IMR-90 (cell line): ENCODE data around the gene SPTB. TPM values are rescaled to one million over a fixed set of nuclear protein-coding genes. Genes with fewer than 3 reads are reported as not detected.

Experiments
- ATAC-seq: fragments of 200-7000 bp; cut with Tn5 transposase; 2 replicates; pipeline ENCODE4 v1.9.1; 2020; ENCODE audit warnings: low read depth, mild to moderate bottlenecking, moderate library complexity
- BruUV-seq: library from RNA; stranded (reverse); fragments of 400-500 nt; replicated peaks from 2 replicates; lab custom pipeline; 2021; lab: Mats Ljungman, UMichigan
- CTCF ChIA-PET: fragments of 300-600 bp; formaldehyde crosslinking; extraction: SDS; loops from one replicate; lab custom pipeline; 2021; ENCODE audit warnings: antibody characterized with exemption; lab: Yijun Ruan, JAX
- POLR2A ChIA-PET: fragments of 300-600 bp; sonication (Branson Sonifier 250); formaldehyde crosslinking; loops from one replicate; lab custom pipeline; 2022; ENCODE audit warnings: antibody characterized with exemption; ENCODE audit not compliant: unreplicated experiment; lab: Charles Lee
- DNase-seq: peaks from one replicate; pipeline ENCODE4 v3.0.0; 2013
- H2AFZ ChIP-seq: replicated peaks from 2 replicates; pipeline ENCODE3; 2013; ENCODE audit warnings: low read length, mild to moderate bottlenecking; ENCODE audit not compliant: poor library complexity
- H2AK5ac ChIP-seq: 2 replicates; pipeline ENCODE4 v1.6.1; 2013; ENCODE audit warnings: low read depth, low read length, inconsistent platforms
- H2AK9ac ChIP-seq: replicated peaks from 2 replicates; pipeline ENCODE3; 2013; ENCODE audit warnings: mild to moderate bottlenecking, low read depth, low read length, moderate library complexity; ENCODE audit not compliant: poor library complexity
- H2BK120ac ChIP-seq: 2 replicates; pipeline ENCODE4 v1.6.1; 2013; ENCODE audit warnings: low read depth, low read length, inconsistent platforms
- H2BK15ac ChIP-seq: 3 replicates; pipeline ENCODE4 v1.6.1; 2013; ENCODE audit warnings: low read depth, low read length, inconsistent platforms
- H2BK20ac ChIP-seq: 2 replicates; pipeline ENCODE4 v1.6.1; 2013; ENCODE audit warnings: low read depth, mild to moderate bottlenecking, inconsistent platforms, low read length, moderate library complexity
- H2BK5ac ChIP-seq: 2 replicates; pipeline ENCODE4 v1.6.1; 2013; ENCODE audit warnings: mild to moderate bottlenecking, low read depth, low read length, inconsistent platforms; ENCODE audit not compliant: poor library complexity, severe bottlenecking
- H3K14ac ChIP-seq: replicated peaks from 2 replicates; pipeline ENCODE4 v1.6.1; 2013; ENCODE audit warnings: low read depth, low read length, inconsistent platforms
- H3K18ac ChIP-seq: 2 replicates; pipeline ENCODE4 v1.6.1; 2013; ENCODE audit warnings: low read depth, low read length, control low read depth
- H3K23ac ChIP-seq: 2 replicates; pipeline ENCODE4 v1.6.1; 2013; ENCODE audit warnings: low read depth, low read length, inconsistent platforms
- H3K27ac ChIP-seq: 2 replicates; pipeline ENCODE4 v1.5.1; 2013; ENCODE audit warnings: mild to moderate bottlenecking, control low read depth, low read length; ENCODE audit not compliant: insufficient read depth
- H3K27me3 ChIP-seq: 2 replicates; pipeline ENCODE4 v1.6.1; 2013; ENCODE audit warnings: low read length; ENCODE audit not compliant: control insufficient read depth, insufficient read depth
- H3K36me3 ChIP-seq: 2 replicates; pipeline ENCODE4 v1.6.1; 2013; ENCODE audit warnings: low read length, mixed read lengths; ENCODE audit not compliant: control insufficient read depth, insufficient read depth
- H3K4ac ChIP-seq: 2 replicates; pipeline ENCODE4 v1.6.1; 2013; ENCODE audit warnings: low read depth, low read length, inconsistent platforms
- H3K4me1 ChIP-seq: 2 replicates; pipeline ENCODE4 v1.6.1; 2013; ENCODE audit warnings: low read length, mixed read lengths; ENCODE audit not compliant: control insufficient read depth, insufficient read depth
- H3K4me2 ChIP-seq: 2 replicates; pipeline ENCODE4 v1.6.1; 2013; ENCODE audit warnings: low read depth, mild to moderate bottlenecking, control low read depth, low read length, moderate library complexity
- H3K4me3 ChIP-seq: 2 replicates; pipeline ENCODE4 v1.5.1; 2013; ENCODE audit warnings: low read depth, mild to moderate bottlenecking, control low read depth, low read length, moderate library complexity; ENCODE audit not compliant: insufficient read depth
- H3K56ac ChIP-seq: 2 replicates; pipeline ENCODE4 v1.6.1; 2013; ENCODE audit warnings: low read length, inconsistent platforms; ENCODE audit not compliant: insufficient read depth; ENCODE audit errors: extremely low read depth
- H3K79me1 ChIP-seq, 2 experiments: 2 replicates each; pipeline ENCODE4 v1.6.1; 2013; ENCODE audit warnings: low read length in 2 of 2, inconsistent platforms in 1 of 2, low read depth in 1 of 2
- H3K9ac ChIP-seq: 2 replicates; pipeline ENCODE4 v1.6.1; 2013; ENCODE audit warnings: low read depth, low read length, control low read depth
- H3K9me1 ChIP-seq: 2 replicates; pipeline ENCODE4 v1.6.1; 2013; ENCODE audit warnings: low read length, inconsistent platforms; ENCODE audit not compliant: insufficient read depth
- H3K9me3 ChIP-seq: 2 replicates; pipeline ENCODE4 v1.6.1; 2013; ENCODE audit warnings: low read length; ENCODE audit not compliant: control insufficient read depth, insufficient read depth
- H4K20me1 ChIP-seq: 2 replicates; pipeline ENCODE4 v1.6.1; 2013; ENCODE audit warnings: low read length, inconsistent platforms; ENCODE audit not compliant: insufficient read depth
- H4K5ac ChIP-seq: 2 replicates; pipeline ENCODE4 v1.6.1; 2013; ENCODE audit warnings: mild to moderate bottlenecking, low read depth, low read length, control low read depth
- H4K8ac ChIP-seq, 2 experiments: 2 replicates each; pipeline ENCODE4 v1.6.1; 2013; ENCODE audit warnings: low read depth in 2 of 2, low read length in 2 of 2, control low read depth in 1 of 2, inconsistent platforms in 1 of 2
- H4K91ac ChIP-seq: 2 replicates; pipeline ENCODE4 v1.6.1; 2013; ENCODE audit warnings: low read depth, low read length, inconsistent platforms; ENCODE audit not compliant: insufficient read depth
- CTCF ChIP-seq: conservative IDR thresholded peaks from 2 replicates; pipeline ENCODE4 v1.5.1; 2012; ENCODE audit warnings: mild to moderate bottlenecking, low read depth, low read length, improper control_type of control experiment
- MAFK ChIP-seq: IDR thresholded peaks from 2 replicates; pipeline ENCODE4 v1.6.1; 2012; ENCODE audit warnings: low read depth, low read length, improper control_type of control experiment
- NFE2L2 ChIP-seq: fragments of 150-350 bp; IDR thresholded peaks from 2 replicates; pipeline ENCODE4 v1.6.1; 2016; ENCODE audit warnings: low read depth, mild to moderate bottlenecking, low read length
- USF2 ChIP-seq: fragments of 150-350 bp; IDR thresholded peaks from 2 replicates; pipeline ENCODE4 v1.6.1; 2017; ENCODE audit warnings: mild to moderate bottlenecking, antibody characterized with exemption, low read length, low read depth
- dilution Hi-C: fragments of 300-500 bp; cut with HindIII; formaldehyde crosslinking; loops from one replicate; pipeline ENCODE4 v1.14.3; 2018; ENCODE audit warnings: low sequenced_read_pairs; ENCODE audit not compliant: unreplicated experiment
- in situ Hi-C: fragments of 300-500 bp; cut with MboI; formaldehyde crosslinking; loops from 3 replicates; pipeline ENCODE4 v1.14.3; 2019; ENCODE audit warnings: low sequenced_read_pairs, inconsistent platforms, mixed read lengths
- intact Hi-C: fragments of 100-400 bp; cut with micrococcal nuclease; formaldehyde crosslinking; loops from 2 replicates; pipeline ENCODE4 v1.10.0; 2022
- polyA plus RNA-seq, 3 experiments: library from polyadenylated mRNA; depleted of rRNA; stranded (reverse); fragments of >200 nt; gene quantifications; 2 replicates each; pipeline ENCODE4 v1.2.3, GENCODE V29; 2012; ENCODE audit warnings: low replicate concordance in 1 of 3
- total RNA-seq: library from RNA; depleted of rRNA; stranded (reverse); fragments of >200 nt; gene quantifications from 2 replicates; pipeline ENCODE4 v1.2.3, GENCODE V29; 2012

The SPTB gene
- total and polyA plus RNA-seq, 2 of the 4 experiments (the other 2 are of a cell fraction): under 0.01 to 0.07 TPM

- Histone ChIP-seq H3K9me3 (no peaks in the 10 kb centered on the region), H3K9me1 (peaks cover 12% of the 10 kb centered on the region), H2BK15ac (no peak overlapping the region), H3K79me1 (peaks cover 31 to 59% of the 10 kb centered on the region in 2 experiments), H3K4ac (no peak overlapping the region), H3K56ac (no peak overlapping the region), H2AFZ (no peak overlapping the region), H2BK120ac (no peak overlapping the region), H2AK5ac (no peak overlapping the region), H3K23ac (no peak overlapping the region), H4K8ac (no peak overlapping the region), H3K14ac (no peak overlapping the region), H2AK9ac (no peak overlapping the region), H4K5ac (no peak overlapping the region), H3K27ac (no peak overlapping the region), H2BK20ac (no peak overlapping the region), H4K91ac (no peak overlapping the region), H3K4me2 (no peak overlapping the region), H2BK5ac (no peak overlapping the region), H3K36me3 (0 out of 2 replicates have a peak, but pooled peaks cover 1% of the 10 kb centered on the region), H3K4me3 (no peak overlapping the region), H4K20me1 (peaks cover 18% of the 10 kb centered on the region), H3K27me3 (no peaks in the 10 kb centered on the region), H3K9ac (no peak overlapping the region), H3K4me1 (peaks cover 6% of the 10 kb centered on the region), H3K18ac (no peak overlapping the region)
- TF ChIP-seq NFE2L2 (no peak), MAFK (peak; percentile 14; the same call in 1 of the 2 replicates), USF2 (no peak), CTCF (no peak)
- in situ Hi-C loops: loop anchor here (25.0 kb wide), 1 partner anchor 382 kb away; the partner anchor contains the start of genes HSPA2 and PPP1R36
- POLR2A ChIA-PET: no interaction called here
- intact Hi-C loops: no loop called here
- DNase-seq (no peak), ATAC-seq (no peak)
- dilution Hi-C loops: no loop called here
- no TSS peak for BruUV-seq
- CTCF ChIA-PET: no interaction called here
Measured at GRCh38 chr14:64919215-64919614, 39.5 kb upstream of the SPTB start.
